NCI-H446 treated with DMSO at 0.1 percent for 48 hours (cell line): ENCODE results near the gene SLC5A4.

Experiments
- DNase-seq: peaks from one replicate; lab custom pipeline; 2025; lab: John Stamatoyannopoulos, UW

The SLC5A4 gene

DNA sequence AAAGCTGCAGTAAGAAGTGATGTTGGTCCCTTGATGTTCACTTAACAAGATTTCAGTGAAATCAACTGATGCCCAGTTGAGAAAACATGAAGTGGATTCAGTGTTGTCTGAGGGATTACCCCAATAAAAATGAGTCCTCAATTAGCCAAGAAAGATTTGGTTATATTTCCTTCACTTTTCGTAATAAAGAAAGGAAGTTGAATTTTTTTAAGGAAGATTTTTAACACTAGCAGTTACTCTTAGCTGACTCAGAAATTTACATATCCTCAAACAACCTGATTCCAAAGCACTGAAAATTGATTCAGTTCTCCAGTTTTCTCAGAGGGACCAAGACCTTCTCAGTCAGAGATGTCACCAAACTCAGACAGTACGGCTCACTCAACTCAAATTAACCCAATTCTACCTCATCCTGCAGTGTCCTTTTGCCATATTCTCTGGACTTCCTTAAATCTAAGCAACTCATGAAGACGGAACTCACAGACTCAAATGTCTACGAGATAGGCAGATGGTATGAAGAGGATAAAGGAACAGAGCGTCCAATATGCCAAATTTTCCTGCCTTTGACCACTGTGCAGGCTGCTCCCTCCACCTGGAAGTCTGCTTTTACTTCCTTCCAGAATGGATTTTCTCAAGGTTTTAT, 22.8 kb downstream of the SLC5A4 start:
- DNase-seq, result no peak

DNA sequence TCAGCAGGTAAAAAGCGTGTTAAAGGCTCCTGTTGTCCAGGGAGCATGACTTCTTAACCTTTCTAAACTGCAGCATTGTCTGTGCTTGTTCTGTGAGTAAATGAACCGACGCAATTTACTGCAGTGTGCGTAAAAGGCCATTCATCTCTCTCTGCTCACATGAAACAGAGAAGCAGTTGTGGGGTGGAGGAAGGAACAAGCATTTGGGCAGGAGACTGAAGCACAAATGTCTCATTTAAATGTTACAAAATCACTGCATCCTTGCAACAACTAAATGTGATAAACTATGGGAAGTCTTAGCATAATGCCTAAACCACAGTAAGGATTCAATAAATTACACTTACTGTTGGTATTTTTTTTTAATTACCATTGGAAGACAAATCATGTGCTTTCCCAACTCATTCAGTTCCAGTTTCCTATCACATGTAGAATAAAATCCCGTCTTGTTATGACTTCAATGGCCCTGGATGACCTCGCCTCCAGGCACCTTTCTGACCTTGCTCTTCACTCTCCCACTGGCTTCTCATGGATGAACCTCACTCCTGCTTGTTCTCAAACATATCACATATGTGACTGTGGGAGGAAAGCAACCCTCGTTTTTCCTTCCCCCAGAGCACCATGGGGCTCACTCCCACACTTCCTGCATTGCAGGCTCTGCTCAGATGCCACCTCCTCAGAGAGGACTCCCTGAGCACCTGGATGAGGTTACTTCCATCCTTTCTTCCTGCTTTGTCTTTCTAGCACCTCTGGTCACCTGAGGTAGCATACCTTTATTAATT, 28.6 kb downstream of the SLC5A4 start:
- DNase-seq, result no peak

DNA sequence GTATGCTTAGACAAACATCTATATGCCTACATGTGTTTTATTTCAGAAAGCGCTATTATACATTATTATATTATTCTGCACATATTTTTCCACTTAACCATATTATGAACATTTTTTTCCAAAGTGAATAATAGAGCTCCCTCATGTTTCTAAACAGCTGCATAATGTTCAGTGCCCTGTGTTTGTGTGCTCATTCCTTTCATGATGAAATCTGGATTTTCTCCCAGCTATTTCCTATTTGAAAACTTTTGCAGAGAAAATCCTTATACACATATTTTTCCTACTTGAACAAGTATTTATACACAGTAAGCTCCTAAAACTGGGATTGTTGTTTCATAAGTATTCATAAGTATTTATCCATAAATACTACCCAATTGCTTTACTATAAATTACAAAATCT, 32.2 kb downstream of the SLC5A4 start:
- DNase-seq, result no peak

DNA sequence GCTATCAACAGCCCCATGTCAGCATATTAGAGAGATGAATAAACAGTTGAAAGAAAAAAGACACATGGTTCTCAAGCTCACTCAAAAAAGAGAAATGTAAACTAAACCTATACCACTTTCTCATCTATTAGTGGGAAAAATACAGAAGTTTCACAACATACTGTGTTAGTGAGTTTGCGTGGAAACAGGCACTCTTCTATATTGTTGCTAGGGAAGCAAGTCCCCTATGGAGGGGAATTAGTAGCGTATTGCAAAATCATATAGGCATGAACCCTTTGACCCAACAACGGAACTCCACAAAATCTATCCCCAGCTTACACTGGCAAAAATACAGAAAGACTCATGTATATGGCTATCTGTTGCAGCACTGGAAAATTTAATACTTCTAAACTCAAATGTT, 36.1 kb downstream of the SLC5A4 start:
- no peak for DNase-seq

DNA sequence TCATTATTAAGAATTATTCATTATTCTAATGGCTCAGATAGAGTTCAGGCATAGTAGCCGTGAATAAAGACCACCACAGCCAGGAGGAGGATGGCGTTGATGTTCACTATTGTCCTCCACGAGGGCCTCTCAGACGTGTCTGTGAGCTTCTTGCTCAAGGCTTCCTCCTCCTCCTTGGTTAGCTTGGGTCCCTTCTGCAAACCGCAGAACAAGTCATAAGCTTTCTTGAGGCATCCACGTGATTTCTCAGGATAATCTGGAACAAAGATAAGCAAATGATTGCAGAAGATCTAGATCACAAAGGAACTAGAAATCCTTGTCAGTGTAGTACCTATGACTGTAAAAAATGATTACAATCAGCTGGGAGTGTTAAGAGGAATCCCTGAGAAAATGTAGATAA, 36.7 kb downstream of the SLC5A4 start:
- DNase-seq, result no peak

DNA sequence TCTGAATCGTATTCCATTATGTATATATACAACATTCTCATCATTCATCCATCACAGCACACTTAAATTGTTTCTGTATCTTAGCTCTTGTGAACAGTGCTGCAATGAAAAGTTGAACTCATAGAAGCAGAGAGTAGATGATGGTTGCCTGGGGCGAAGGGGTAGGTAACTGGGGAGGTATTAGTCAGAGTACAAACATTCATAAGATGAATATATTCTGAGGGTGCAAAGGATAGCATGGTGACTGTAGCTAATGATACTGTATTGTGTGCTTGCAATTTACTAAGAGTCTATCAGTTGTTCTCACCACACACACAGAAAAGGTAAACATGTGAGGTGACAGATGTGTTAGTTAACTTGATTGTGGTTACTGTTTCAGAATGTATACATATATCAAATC, 37.7 kb downstream of the SLC5A4 start:
- DNase-seq, result no peak

DNA sequence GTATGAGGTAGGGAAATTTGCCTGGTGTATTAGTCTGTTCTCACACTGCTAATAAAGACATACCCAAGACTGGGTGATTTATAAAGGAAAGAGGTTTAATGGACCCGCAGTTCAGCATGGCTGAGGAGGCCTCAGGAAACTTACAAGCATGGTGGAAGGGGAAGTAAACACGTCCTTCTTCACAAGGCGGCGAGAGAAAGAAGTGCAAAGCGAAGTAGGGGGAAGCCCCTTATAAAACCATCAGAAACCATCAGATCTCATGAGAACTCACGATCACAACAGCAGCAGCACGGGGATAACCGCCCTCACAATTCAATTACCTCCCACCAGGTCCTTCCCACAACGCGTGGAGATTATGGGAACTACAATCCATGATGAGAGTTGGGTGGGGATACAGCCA, 38.2 kb downstream of the SLC5A4 start:
- no peak for DNase-seq

DNA sequence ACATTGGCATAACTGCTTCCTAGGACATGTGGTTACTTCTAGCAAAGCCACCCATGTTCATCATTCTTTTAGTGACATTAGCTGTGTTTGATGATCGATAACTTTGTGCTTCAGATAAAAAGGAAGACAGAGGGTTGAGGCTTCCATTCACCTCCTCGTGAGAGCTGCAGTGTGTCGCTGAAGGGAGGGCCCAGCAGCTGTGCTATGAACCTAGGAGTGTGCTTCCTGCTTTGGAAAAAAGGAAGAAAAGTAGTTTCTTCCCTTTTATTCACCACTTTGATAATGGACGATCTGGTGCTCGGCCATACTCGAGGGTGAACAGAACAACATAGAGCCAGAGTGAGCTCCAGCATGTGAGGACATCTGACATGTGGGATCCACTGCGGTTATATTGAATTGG, 44.1 kb downstream of the SLC5A4 start:
- no peak for DNase-seq

DNA sequence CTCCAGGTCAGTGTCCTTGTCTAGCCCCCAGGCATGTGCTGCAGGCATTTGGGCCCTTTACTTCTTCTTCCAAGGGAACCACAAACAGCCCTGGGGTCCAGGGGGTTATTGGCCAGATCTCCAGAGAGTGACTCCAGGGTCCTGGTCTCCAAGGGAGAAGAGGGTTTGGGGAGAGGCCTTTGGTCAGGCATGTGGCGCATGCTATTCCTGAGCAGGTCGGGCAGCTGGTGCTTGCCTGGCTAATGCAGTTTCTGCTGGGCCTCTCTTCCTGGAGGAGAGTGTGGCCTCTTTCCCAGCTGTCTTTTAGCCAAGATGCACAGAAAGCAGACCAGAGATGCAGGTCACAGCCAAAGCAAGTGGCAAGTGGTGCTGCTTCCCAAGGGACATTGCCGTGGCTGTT, 46.5 kb downstream of the SLC5A4 start:
- DNase-seq, result no peak

DNA sequence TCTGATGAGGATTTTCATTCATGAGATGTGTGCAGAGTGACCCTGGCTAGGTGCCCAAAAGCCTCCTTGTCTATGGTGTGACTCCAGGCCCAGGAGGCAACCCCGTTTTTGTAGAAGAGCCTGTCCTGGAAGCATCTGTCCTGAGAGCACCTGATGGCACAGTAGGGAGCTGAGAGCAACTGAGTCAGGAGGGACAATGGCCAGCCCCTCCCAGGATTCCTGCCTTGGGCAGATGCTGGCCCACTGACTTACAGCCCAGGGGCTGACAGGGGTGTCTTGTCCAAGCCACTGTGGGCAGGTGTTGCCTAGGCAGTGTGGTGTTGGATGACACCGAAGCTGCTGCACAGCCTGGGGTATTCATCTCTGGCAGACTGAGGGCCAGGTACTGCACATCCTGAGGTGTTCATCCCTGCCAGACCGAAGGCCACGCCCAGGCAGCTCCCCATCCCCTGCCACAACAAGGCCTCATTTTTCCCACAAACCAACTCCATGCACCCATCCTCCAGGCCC, 47.1 kb downstream of the SLC5A4 start:
- DNase-seq, result no peak

DNA sequence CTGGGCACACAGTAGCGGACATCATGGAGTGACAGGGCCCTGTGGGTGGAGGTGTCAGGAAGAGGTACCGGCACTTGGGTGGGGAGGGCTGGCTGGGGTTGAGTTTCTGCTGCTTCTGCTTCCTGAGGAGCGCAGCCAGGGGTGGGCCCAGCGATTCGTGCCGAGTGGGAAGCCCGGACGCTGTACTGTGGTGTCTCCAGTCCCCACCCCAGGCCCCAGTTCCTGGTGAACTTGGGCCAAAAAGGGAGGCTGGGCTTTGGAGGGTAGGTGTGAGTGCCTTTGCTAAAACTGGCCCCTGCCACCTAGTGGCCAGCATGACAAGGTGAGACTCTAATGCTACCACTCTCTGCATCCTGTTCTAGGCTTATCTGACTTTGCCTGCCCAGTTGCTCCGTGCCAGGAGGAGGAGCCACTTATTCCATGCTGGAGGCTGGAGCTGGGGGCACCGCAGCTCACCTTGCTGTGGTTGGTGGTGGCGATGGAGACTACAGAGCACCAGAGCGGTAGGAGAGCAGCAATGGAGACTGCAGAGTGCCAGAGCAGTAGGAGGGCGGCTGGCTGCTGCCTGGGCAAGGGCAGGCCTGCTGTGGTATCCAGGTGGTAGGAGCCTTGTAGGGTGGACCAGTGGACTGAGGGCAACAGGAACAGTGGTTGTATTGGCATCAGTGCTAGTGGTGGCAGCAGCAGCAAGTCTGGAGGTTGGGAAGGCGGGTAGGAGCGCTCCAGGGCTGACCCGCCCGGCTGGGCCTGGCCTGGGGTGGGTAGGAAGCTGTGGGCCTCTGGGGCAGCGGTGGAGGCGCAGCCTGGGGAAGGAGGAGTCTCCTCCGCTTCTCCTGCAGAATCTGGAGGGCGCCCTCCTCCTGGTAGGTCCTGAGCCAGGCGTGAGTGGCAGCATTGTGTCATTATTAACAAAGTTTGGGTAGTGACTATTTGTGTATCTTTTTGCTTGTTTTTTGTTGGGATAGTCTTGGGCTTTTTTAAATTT, 48.1 kb downstream of the SLC5A4 start:
- no peak for DNase-seq

DNA sequence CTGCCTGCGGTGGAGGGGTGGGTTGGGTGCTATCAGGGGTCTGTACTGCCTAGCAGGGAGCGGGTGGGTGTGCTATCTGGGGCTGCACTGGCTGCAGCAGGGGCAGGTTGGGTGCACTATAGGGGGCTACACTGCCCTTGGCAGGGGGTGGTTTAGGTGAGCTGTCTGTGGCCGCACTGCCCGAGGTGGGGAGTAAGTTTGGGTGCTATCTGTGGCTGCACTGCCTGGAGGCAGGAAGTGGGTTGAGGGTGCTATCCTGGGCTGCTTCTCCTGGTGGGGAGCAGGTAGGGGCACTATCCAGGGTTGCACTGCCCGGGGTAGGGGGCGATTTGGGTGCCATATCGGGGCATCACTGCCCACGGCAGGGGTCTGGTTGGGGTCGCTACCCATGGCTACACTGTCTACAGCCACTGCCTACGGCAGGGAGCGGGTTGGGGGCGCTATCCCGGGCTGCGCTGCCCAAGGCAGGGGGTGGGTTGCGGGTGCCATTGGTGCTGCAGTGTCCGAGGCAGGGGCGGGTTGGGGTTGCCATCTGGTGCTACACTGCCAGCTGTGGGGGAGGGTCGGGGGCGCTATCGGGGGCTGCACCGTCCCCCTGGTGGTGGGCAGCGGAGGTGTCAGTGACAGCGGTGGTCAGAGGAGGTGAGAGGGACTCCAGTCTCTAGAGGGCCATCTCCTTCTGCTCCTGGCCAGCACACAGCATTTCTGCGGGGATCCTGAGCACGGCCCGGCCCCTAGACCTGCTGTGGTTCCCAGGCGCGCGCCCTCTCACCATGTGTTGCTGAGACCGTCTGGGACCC, 49.0 kb downstream of the SLC5A4 start:
- no peak for DNase-seq

DNA sequence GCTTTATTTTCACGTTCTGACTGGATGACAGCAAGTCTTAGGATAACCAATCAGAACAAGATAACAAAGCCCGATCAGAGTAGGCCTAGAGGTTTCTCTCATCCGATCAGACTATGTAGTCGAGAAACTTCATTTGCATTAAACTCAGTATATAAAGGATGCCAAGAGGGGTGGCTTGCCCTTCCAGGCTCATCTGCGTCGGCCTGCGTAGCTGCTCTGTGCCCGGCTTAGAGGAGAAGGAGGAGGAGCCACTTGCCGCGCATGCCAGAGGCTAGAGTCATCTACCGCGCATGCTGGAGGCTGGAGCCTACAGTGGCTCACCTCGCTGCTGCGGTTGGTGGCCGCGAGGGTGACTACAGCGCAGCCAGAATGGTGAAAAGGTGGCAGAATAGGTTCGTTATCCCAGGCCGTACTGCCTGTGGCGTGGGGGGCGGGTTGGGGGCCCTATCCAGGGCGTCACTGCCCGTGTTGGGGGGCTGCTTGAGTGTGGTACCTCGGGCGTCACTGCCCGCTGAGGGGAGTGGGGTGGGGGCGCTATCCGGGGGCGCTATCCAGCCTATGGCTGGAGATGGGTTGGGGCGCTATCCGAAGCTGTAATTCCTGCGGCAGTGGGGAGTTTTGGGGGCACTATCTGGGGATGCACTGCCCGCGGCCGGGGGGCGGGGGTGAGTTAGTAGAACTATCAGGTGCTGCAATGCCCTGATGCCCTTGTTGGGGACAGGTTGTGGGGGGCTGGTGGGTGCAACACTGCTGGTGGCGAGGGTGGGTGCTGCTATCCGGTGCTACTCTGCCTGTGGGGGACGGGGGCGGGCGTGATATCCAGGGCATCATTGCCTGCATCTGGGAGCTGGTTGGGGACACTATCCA, 50.1 kb downstream of the SLC5A4 start, which contains the start of gene RFPL2:
Gene RFPL2, minus strand, starts transcription at position 218 of the 867 bp plus-strand sequence. CDS start 2,622 bp downstream, outside the sequence.
- peak; percentile 24 for DNase-seq

DNA sequence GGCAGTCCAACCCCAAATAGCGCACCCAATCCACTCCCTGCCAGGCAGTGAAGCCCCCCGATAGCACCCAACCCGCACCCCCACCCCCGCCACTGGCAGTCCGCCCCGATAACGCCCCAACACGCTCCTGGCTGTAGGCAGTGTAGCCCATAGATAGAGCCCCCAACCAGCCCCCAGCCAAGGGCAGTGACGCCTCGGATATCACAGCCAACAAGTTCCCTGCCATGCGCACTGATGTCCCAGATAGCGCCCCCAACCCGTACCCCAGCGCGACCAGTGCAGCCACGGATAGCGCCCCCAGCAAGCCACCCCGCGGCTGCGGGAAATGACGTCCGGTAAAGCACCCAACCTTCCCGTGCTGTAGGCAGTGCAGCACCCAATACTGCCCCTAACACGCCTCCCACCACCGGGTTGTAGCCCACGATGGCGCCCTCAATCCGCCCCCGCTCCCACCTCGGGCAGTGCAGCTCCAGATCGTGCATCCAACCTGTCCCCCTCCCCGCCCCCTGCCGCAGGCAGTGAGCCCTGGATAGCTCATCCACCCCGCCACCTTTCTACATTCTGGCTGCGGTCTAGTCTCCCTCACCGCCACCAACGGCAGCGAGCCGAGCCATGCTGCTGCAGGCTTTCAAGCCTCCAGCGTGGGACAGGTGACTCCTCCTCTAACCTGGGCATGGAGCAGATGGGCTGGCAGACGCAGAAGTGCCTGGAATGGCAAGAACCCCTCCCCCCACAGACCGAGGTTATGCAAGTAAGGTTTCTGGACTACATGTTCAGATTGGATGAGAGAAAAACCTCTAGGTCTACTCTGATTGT, 50.9 kb downstream of the SLC5A4 start:
- DNase-seq, result no peak

DNA sequence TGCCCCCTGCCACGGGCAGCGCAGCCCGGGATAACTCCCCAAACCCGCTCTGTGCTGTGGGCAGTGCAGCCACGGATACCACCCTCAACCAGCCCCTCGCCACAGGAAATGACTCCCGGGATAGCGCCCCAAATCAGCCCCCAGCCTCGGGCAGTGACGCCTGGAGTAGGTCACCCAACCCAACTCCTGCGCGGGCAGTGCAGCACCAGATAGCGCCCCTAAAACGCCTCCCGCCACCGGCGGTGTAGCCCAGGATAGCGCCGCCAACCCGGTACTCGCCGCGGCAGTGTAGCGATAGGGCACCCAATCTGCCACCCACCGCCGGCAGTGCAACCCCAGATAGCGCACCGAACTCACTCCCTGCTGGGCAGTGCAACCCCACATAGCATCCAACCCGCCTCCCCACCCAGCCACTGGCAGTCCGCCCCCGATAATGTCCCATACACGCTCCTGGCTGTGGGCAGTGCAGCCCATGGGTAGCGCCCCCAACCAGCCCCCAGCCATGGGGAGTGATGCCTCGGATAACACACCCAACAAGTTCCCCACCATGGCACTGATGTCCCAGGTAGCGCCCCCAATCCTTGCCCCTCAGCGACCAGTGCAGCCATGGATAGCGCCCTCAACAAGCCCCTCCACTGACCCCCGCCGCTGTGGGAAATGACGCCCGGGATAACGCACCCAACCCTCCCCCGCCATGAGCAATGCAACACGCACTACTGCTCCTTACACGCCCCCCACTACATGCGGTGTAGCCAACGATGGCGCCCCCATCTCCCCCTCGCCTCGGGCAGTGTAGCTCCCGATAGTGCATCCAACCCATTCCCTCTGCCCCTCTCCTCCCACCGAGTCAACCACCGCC, 51.7 kb downstream of the SLC5A4 start:
- no peak for DNase-seq

DNA sequence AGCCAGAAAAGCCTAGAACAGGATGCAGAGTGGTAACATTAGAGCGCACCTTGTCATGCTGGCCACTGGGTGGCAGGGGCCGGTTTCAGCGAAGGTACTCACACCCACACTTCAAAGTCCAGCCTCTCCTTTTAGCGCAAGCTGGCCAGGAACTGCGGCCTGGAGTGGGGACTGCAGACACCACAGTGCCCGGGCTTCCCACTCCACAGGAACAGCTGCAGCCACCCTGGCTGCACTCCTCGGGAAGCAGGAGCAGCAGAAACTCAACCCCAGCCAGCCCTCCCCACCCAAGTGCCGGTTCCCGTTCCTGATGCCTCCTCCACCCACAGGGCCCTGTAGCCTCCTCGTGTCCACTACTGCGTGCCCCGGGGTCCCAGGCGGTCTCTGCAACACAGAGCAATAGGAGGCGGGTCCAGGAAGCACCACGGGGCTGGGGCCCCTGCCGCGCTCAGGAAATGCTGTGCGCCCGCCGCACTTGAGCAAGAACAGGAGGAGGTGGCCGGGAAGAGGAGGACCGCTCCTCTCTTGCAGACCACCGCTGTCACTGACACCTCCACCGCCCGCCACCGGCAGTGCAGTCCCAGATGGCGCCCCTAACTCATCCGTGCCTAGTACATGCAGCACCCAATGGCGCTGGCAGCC, 52.5 kb downstream of the SLC5A4 start:
- no peak for DNase-seq

DNA sequence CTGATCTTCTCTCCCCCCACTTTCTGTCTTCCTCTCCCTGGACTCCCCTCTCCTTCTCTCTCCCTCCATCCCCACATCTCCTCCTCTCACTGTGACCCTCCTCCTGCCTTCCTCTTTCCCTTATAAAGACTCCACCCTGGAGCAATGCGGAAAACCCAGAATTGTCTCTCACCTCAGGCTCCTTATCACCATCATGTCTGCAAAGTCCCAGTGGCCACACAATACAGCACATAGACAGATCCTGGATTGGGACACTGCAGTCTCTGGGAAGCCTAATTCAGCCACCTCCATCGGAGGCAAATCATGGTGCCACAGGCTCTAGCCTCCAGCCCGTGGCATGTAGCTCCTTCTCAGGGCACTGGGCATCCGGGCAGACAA, 53.0 kb downstream of the SLC5A4 start:
- no peak for DNase-seq

DNA sequence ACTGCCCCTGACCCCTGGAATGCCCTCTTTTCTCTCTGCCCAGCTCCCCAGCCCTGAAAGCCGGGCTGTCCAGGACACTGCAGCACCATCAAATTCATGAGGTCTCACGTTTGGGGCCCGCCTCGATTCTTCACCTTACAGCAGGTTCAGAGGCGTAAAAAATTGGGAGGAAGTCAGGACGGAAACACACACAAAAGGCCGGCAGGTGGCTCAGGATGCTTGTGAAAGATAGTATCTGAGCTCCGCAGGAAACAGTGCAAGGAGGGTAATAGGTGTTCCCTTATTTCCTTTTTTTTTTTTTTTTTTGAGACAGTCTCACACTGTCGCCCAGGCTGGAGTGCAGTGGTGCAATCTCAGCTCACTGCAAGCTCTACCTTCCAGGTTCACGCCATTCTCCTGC, 54.4 kb downstream of the SLC5A4 start:
- no peak for DNase-seq
